Measurements from ENCODE around the gene SERTAD4. TPM values are rescaled to one million over a fixed set of nuclear protein-coding genes. Genes with fewer than 3 reads are reported as not detected.
A peak's percentile ranks its signal among the peaks of the same experiment; 100 is the strongest.
"Not testable (repeated sequence)": the region's sequence is repeated elsewhere in the genome, so short reads cannot be mapped to it uniquely, and the experiment has no call there.

Gene SERTAD4
- 5.5 TPM for polyA plus RNA-seq (2013, experiment 1 of 4)
- polyA plus RNA-seq (2013, experiment 2 of 4) = 5.1 TPM
- 4.1 TPM for polyA plus RNA-seq (2013, experiment 3 of 4)
- polyA plus RNA-seq (2013, experiment 4 of 4) = 4.0 TPM

- Histone ChIP-seq H3K4me3 (ENCODE audit: insufficient read depth, low read depth, low read length) (peak within 1 kb of the TSS; percentile 60), H3K27me3 (ENCODE audit: control insufficient read depth, insufficient read depth, low read length, poor library complexity, severe bottlenecking) (peaks cover 61% of the 10 kb centered on the region), H3K27ac (ENCODE audit: insufficient read depth, low read depth, low read length, poor library complexity, severe bottlenecking) (no peak within 1 kb of the TSS), H3K9me3 (ENCODE audit: control insufficient read depth, low read length) (no peaks in the 10 kb centered on the region), H3K36me3 (ENCODE audit: control insufficient read depth, insufficient read depth, low read length) (no peaks in the 10 kb centered on the region), H3K4me1 (ENCODE audit: control insufficient read depth, insufficient read depth, low read length) (peaks cover 17% of the 10 kb centered on the region)
- WGBS, 2 experiments = 0% methylated on average over 81 of the region's 81 CpGs
Observed at GRCh38 chr1:210232511-210233215, at the start of gene SERTAD4. SERTAD4 (plus strand) TSS chr1:210232796; CDS start chr1:210237961, 5,165 bp downstream.

GRCh38 chr1:210185063-210185462 is 47.5 kb upstream of the SERTAD4 start:
- no peaks in the 10 kb centered on the region for H3K27me3 ChIP-seq (ENCODE audit: control insufficient read depth, insufficient read depth, low read length, poor library complexity, severe bottlenecking)
- H3K36me3 ChIP-seq (ENCODE audit: control insufficient read depth, insufficient read depth, low read length) = no peaks in the 10 kb centered on the region
- no peaks in the 10 kb centered on the region for H3K4me1 ChIP-seq (ENCODE audit: control insufficient read depth, insufficient read depth, low read length)
- WGBS, 2 experiments = 72 to 84% methylated on average over 2 of the region's 2 CpGs
- H3K27ac ChIP-seq (ENCODE audit: insufficient read depth, low read depth, low read length, poor library complexity, severe bottlenecking) = no peak overlapping the region
- no peaks in the 10 kb centered on the region for H3K9me3 ChIP-seq (ENCODE audit: control insufficient read depth, low read length)
- H3K4me3 ChIP-seq (ENCODE audit: insufficient read depth, low read depth, low read length) = no peak overlapping the region

DNA sequence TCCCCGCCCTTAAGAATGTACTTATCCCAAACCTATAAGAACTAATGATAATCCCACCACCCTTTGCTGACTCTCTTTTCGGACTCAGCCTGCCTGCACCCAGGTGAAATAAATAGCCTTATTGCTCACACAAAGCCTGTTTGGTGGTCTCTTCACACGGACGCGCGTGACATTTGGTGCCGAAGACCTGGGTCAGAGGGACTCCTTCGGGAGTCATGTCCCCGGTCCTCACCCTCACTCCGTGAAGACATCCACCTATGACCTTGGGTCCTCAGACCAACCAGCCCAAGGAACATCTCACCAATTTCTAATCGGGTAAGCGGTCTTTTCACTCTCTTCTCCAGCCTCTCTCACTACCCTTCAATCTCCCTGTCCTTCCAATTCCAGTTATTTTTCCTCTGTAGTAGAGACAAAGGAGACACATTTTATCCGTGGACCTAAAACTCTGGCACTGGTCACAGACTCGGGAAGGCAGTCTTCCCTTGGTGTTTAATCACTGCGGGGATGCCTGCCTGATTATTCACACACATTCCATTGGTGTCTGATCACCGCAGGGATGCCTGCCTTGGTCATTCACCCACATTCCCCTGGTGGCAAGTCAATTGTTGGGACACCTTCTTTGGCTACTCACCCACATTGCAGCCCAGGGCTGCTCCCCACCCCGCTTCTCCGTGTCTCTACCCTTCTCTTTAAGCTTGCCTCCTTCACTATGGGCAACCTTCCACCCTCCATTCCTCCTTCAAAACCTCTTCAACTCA is 44.6 kb upstream of the SERTAD4 start:
- WGBS, 2 experiments = 77 to 81% methylated on average over 18 of the region's 18 CpGs
- not testable (repeated sequence) for H3K4me3 ChIP-seq (ENCODE audit: insufficient read depth, low read depth, low read length); H3K9me3 ChIP-seq (ENCODE audit: control insufficient read depth, low read length); H3K4me1 ChIP-seq (ENCODE audit: control insufficient read depth, insufficient read depth, low read length); H3K27me3 ChIP-seq (ENCODE audit: control insufficient read depth, insufficient read depth, low read length, poor library complexity, severe bottlenecking); H3K36me3 ChIP-seq (ENCODE audit: control insufficient read depth, insufficient read depth, low read length); H3K27ac ChIP-seq (ENCODE audit: insufficient read depth, low read depth, low read length, poor library complexity, severe bottlenecking)

DNA sequence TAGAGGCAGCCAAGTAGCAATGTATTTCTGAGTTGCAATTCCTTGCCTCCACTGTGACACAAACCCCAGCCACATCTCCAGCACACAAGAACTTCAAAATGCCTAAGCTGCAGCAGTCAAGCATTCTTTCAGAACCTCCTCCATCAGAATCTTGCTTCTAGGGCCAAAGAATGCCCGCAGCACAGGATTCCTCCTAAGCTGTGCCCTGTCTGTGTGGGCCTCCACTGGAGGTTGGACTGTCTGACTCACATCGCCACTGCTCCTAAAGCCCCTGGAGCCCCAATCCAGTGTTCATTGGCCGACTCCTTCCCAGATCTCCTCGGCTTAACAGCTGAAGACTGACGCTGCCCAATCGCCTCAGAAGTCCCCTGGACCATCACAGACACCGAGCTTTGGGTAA is 43.2 kb upstream of the SERTAD4 start:
- Histone ChIP-seq H3K27ac (ENCODE audit: insufficient read depth, low read depth, low read length, poor library complexity, severe bottlenecking) (no peak overlapping the region), H3K36me3 (ENCODE audit: control insufficient read depth, insufficient read depth, low read length) (no peaks in the 10 kb centered on the region), H3K4me1 (ENCODE audit: control insufficient read depth, insufficient read depth, low read length) (no peaks in the 10 kb centered on the region), H3K9me3 (ENCODE audit: control insufficient read depth, low read length) (no peaks in the 10 kb centered on the region), H3K4me3 (ENCODE audit: insufficient read depth, low read depth, low read length) (no peak overlapping the region), H3K27me3 (ENCODE audit: control insufficient read depth, insufficient read depth, low read length, poor library complexity, severe bottlenecking) (no peaks in the 10 kb centered on the region)
- 93 to 96% methylated on average over 7 of the region's 7 CpGs for WGBS, 2 experiments

DNA sequence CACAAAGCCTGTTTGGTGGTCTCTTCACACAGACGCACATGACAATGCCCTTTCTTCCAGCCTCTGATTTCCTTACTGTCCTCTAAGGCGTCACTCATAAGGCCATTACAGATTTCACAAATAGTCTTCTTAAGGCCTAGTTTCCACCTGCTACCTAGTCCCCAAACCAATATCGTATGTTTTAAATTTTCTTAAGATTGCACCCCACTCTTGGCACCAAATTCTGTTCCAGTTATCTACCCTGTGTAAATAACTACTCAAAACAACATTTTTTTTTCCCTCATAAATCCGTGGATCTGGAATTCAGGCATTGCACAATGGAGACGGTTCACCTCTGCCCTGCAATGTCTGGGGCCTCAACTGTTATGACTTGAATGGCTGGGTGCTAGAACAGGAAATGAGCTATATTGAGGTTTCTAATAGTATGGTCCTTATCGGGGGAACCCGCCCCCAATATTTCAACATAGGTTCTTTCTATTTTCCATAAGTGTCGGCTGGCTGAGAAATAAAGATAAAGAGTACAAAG is 36.9 kb upstream of the SERTAD4 start:
- no peak overlapping the region for H3K27ac ChIP-seq (ENCODE audit: insufficient read depth, low read depth, low read length, poor library complexity, severe bottlenecking)
- no peak overlapping the region for H3K4me3 ChIP-seq (ENCODE audit: insufficient read depth, low read depth, low read length)
- no peaks in the 10 kb centered on the region for H3K9me3 ChIP-seq (ENCODE audit: control insufficient read depth, low read length)
- H3K36me3 ChIP-seq (ENCODE audit: control insufficient read depth, insufficient read depth, low read length) = no peaks in the 10 kb centered on the region
- H3K27me3 ChIP-seq (ENCODE audit: control insufficient read depth, insufficient read depth, low read length, poor library complexity, severe bottlenecking) = no peaks in the 10 kb centered on the region
- 93 to 97% methylated on average over 8 of the region's 8 CpGs for WGBS, 2 experiments
- no peaks in the 10 kb centered on the region for H3K4me1 ChIP-seq (ENCODE audit: control insufficient read depth, insufficient read depth, low read length)

GRCh38 chr1:210196266-210196665 is 36.3 kb upstream of the SERTAD4 start:
- H3K4me3 ChIP-seq (ENCODE audit: insufficient read depth, low read depth, low read length); H3K36me3 ChIP-seq (ENCODE audit: control insufficient read depth, insufficient read depth, low read length); H3K4me1 ChIP-seq (ENCODE audit: control insufficient read depth, insufficient read depth, low read length); H3K27ac ChIP-seq (ENCODE audit: insufficient read depth, low read depth, low read length, poor library complexity, severe bottlenecking); H3K27me3 ChIP-seq (ENCODE audit: control insufficient read depth, insufficient read depth, low read length, poor library complexity, severe bottlenecking); H3K9me3 ChIP-seq (ENCODE audit: control insufficient read depth, low read length): not testable (repeated sequence)
- WGBS, 2 experiments = 95 to 97% methylated on average over 4 to 5 of the region's 5 CpGs

- H3K27me3 ChIP-seq (ENCODE audit: control insufficient read depth, insufficient read depth, low read length, poor library complexity, severe bottlenecking) = no peaks in the 10 kb centered on the region
- H3K4me3 ChIP-seq (ENCODE audit: insufficient read depth, low read depth, low read length) = no peak overlapping the region
- no peaks in the 10 kb centered on the region for H3K4me1 ChIP-seq (ENCODE audit: control insufficient read depth, insufficient read depth, low read length)
- WGBS, 2 experiments = 92 to 94% methylated on average over 2 of the region's 3 CpGs
- no peak overlapping the region for H3K27ac ChIP-seq (ENCODE audit: insufficient read depth, low read depth, low read length, poor library complexity, severe bottlenecking)
- H3K36me3 ChIP-seq (ENCODE audit: control insufficient read depth, insufficient read depth, low read length) = no peaks in the 10 kb centered on the region
- no peaks in the 10 kb centered on the region for H3K9me3 ChIP-seq (ENCODE audit: control insufficient read depth, low read length)
Observed at GRCh38 chr1:210198840-210199239, 33.8 kb upstream of the SERTAD4 start.

- Histone ChIP-seq H3K27ac (ENCODE audit: insufficient read depth, low read depth, low read length, poor library complexity, severe bottlenecking) (no peak overlapping the region), H3K4me3 (ENCODE audit: insufficient read depth, low read depth, low read length) (no peak overlapping the region), H3K9me3 (ENCODE audit: control insufficient read depth, low read length) (no peaks in the 10 kb centered on the region), H3K4me1 (ENCODE audit: control insufficient read depth, insufficient read depth, low read length) (no peaks in the 10 kb centered on the region), H3K27me3 (ENCODE audit: control insufficient read depth, insufficient read depth, low read length, poor library complexity, severe bottlenecking) (no peaks in the 10 kb centered on the region), H3K36me3 (ENCODE audit: control insufficient read depth, insufficient read depth, low read length) (no peaks in the 10 kb centered on the region)
- 80% methylated on average over 2 of the region's 3 CpGs; no CpG with 5 or more reads in 1 of the 2 experiments for WGBS, 2 experiments
Observed at GRCh38 chr1:210200124-210200736, 32.4 kb upstream of the SERTAD4 start.

DNA sequence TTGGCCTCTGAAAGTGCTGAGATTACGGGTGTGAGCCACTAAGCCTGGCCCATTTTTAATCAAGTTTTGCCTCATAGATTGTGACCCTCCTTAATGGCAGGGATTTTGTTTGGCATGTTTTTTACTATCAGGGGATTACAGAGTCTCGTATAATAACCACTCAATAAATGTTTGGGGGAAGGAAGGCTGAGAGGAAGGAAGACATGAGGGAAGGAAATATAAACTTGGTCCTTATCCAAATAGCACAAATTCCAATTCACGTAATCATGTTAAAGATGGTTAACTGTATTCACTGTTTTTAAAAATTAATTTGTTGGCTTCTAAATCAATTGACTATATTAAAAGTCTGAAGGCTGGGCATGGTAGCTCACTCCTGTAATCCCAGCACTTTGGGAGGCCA is 30.9 kb upstream of the SERTAD4 start:
- Histone ChIP-seq H3K36me3 (ENCODE audit: control insufficient read depth, insufficient read depth, low read length) (no peaks in the 10 kb centered on the region), H3K27me3 (ENCODE audit: control insufficient read depth, insufficient read depth, low read length, poor library complexity, severe bottlenecking) (no peaks in the 10 kb centered on the region), H3K4me3 (ENCODE audit: insufficient read depth, low read depth, low read length) (no peak overlapping the region), H3K27ac (ENCODE audit: insufficient read depth, low read depth, low read length, poor library complexity, severe bottlenecking) (no peak overlapping the region), H3K9me3 (ENCODE audit: control insufficient read depth, low read length) (no peaks in the 10 kb centered on the region), H3K4me1 (ENCODE audit: control insufficient read depth, insufficient read depth, low read length) (no peaks in the 10 kb centered on the region)
- 78 to 91% methylated on average over 2 to 3 of the region's 3 CpGs for WGBS, 2 experiments

All from ectodermal cell (in vitro differentiated cells).